GM19463 (cell line): ENCODE data around the gene EPB41L4A.
A peak's percentile ranks its signal among the peaks of the same experiment; 100 is the strongest.
"Not testable (repeated sequence)": the region's sequence is repeated elsewhere in the genome, so short reads cannot be mapped to it uniquely, and the experiment has no call there.

Experiments
- ATAC-seq: cut with Tn5 transposase; IDR thresholded peaks from one replicate; pipeline ENCODE4 v1.9.1; 2021; ENCODE audit warnings: mild to moderate bottlenecking, moderate library complexity; ENCODE audit not compliant: unreplicated experiment

Gene EPB41L4A

GRCh38 chr5:112419164-112419985 lies at the start of gene EPB41L4A:
EPB41L4A (minus strand) TSS chr5:112419277; CDS start chr5:112419039, 238 bp downstream.
- ATAC-seq, result no peak

GRCh38 chr5:112467485-112467884 lies 48.4 kb upstream of the EPB41L4A start:
- ATAC-seq, result no peak

- not testable (repeated sequence) for ATAC-seq
Measured at GRCh38 chr5:112466261-112466660, 47.2 kb upstream of the EPB41L4A start.

GRCh38 chr5:112447187-112447760 lies 28.2 kb upstream of the EPB41L4A start:
- ATAC-seq, result not testable (repeated sequence)

GRCh38 chr5:112445626-112446350 lies 26.7 kb upstream of the EPB41L4A start:
- ATAC-seq, result no peak

- ATAC-seq, result not testable (repeated sequence)
Measured at GRCh38 chr5:112443932-112444331, 24.9 kb upstream of the EPB41L4A start.

- ATAC-seq, result no peak
Measured at GRCh38 chr5:112440031-112440430, 21.0 kb upstream of the EPB41L4A start.

- no peak for ATAC-seq
Measured at GRCh38 chr5:112436144-112436543, 17.1 kb upstream of the EPB41L4A start.

GRCh38 chr5:112434641-112435040 lies 15.6 kb upstream of the EPB41L4A start:
- ATAC-seq, result no peak

GRCh38 chr5:112426202-112426601 lies 7.1 kb upstream of the EPB41L4A start:
- ATAC-seq, result not testable (repeated sequence)

- peak; percentile 81 for ATAC-seq
Measured at GRCh38 chr5:112419986-112420864, 1.1 kb upstream of the EPB41L4A start.

GRCh38 chr5:112418659-112419163 lies 366 bp downstream of the EPB41L4A start:
- no peak for ATAC-seq

- no peak for ATAC-seq
Measured at GRCh38 chr5:112417931-112418658, 982 bp downstream of the EPB41L4A start.

- no peak for ATAC-seq
Measured at GRCh38 chr5:112415552-112415951, 3.5 kb downstream of the EPB41L4A start.

- no peak for ATAC-seq
Measured at GRCh38 chr5:112413611-112414010, 5.5 kb downstream of the EPB41L4A start.

- ATAC-seq, result no peak
Measured at GRCh38 chr5:112412346-112412745, 6.7 kb downstream of the EPB41L4A start.

- no peak for ATAC-seq
Measured at GRCh38 chr5:112411903-112412302, 7.2 kb downstream of the EPB41L4A start.

GRCh38 chr5:112407666-112408065 lies 11.4 kb downstream of the EPB41L4A start:
- no peak for ATAC-seq

GRCh38 chr5:112407240-112407639 lies 11.8 kb downstream of the EPB41L4A start:
- ATAC-seq, result no peak

- ATAC-seq, result no peak
Measured at GRCh38 chr5:112403069-112403468, 16.0 kb downstream of the EPB41L4A start.
